IgD-negative memory B cell (primary cell): ENCODE results near the gene PMPCA. TPM values are rescaled to one million over a fixed set of nuclear protein-coding genes. Genes with fewer than 3 reads are reported as not detected.
A peak's percentile ranks its signal among the peaks of the same experiment; 100 is the strongest.

ENCODE experiments used
- H3K27ac Mint-ChIP-seq, 3 donors: one replicate each; pipeline ENCODE4 v1.8.0; 2020 to 2022; ENCODE audit warnings: mild to moderate bottlenecking in 3 of 3, mixed read lengths in 3 of 3, moderate library complexity in 1 of 3
- H3K27me3 Mint-ChIP-seq: one replicate; pipeline ENCODE4 v1.8.0; 2021; ENCODE audit warnings: mixed read lengths
- H3K36me3 Mint-ChIP-seq: one replicate; pipeline ENCODE4 v1.8.0; 2020; ENCODE audit warnings: mild to moderate bottlenecking, mixed read lengths
- H3K4me1 Mint-ChIP-seq, 3 donors: one replicate each; pipeline ENCODE4 v1.8.0; 2020 to 2022; ENCODE audit warnings: mixed read lengths in 3 of 3, mild to moderate bottlenecking in 1 of 3
- H3K4me3 Mint-ChIP-seq, 4 donors: one replicate each; pipeline ENCODE4 v1.8.0; 2020 to 2022; ENCODE audit warnings: mild to moderate bottlenecking in 4 of 4, mixed read lengths in 4 of 4, moderate library complexity in 3 of 4
- H3K9me3 Mint-ChIP-seq, 3 donors: one replicate each; pipeline ENCODE4 v1.8.0; 2020 to 2021; ENCODE audit warnings: mixed read lengths in 3 of 3, mild to moderate bottlenecking in 1 of 3
- polyA plus RNA-seq: library from polyadenylated mRNA; unstranded; fragments of 300-500 nt; fragmentation: Illumina TruSeq; gene quantifications from one replicate; pipeline ENCODE4 v1.2.3, GENCODE V29; 2021

Gene PMPCA
- polyA plus RNA-seq, 1 donor from 2014 or later = 35.0 TPM

- H3K4me3 Mint-ChIP-seq = no peak overlapping the region
- peaks cover 0 to 1% (median 0%) of the 10 kb centered on the region in 3 donors for H3K4me1 Mint-ChIP-seq
- peaks cover 5% of the 10 kb centered on the region for H3K36me3 Mint-ChIP-seq
- no peak overlapping the region for H3K27ac Mint-ChIP-seq
- no peaks in the 10 kb centered on the region for H3K9me3 Mint-ChIP-seq
- no peaks in the 10 kb centered on the region for H3K27me3 Mint-ChIP-seq
Measured at GRCh38 chr9:136380381-136380780, 30.1 kb upstream of the PMPCA start.

- H3K9me3 Mint-ChIP-seq = no peaks in the 10 kb centered on the region
- no peak overlapping the region for H3K4me3 Mint-ChIP-seq
- H3K36me3 Mint-ChIP-seq = peaks cover 8% of the 10 kb centered on the region
- peaks cover 0 to 1% (median 0%) of the 10 kb centered on the region in 3 donors for H3K4me1 Mint-ChIP-seq
- H3K27ac Mint-ChIP-seq = no peak overlapping the region
- no peaks in the 10 kb centered on the region for H3K27me3 Mint-ChIP-seq
Measured at GRCh38 chr9:136381311-136381710, 29.1 kb upstream of the PMPCA start.

GRCh38 chr9:136381966-136382513, 28.4 kb upstream of the PMPCA start:
- Mint-ChIP-seq H3K27me3 (no peaks in the 10 kb centered on the region), H3K4me3 (no peak overlapping the region), H3K4me1 (peaks cover 0 to 1% (median 0%) of the 10 kb centered on the region in 3 donors), H3K36me3 (peaks cover 8% of the 10 kb centered on the region), H3K9me3 (no peaks in the 10 kb centered on the region), H3K27ac (no peak overlapping the region)

- H3K4me3 Mint-ChIP-seq = no peak overlapping the region
- H3K9me3 Mint-ChIP-seq = no peaks in the 10 kb centered on the region
- H3K27ac Mint-ChIP-seq = no peak overlapping the region
- peaks cover 8% of the 10 kb centered on the region for H3K36me3 Mint-ChIP-seq
- H3K27me3 Mint-ChIP-seq = no peaks in the 10 kb centered on the region
- peaks cover 0 to 1% (median 0%) of the 10 kb centered on the region in 3 donors for H3K4me1 Mint-ChIP-seq
Measured at GRCh38 chr9:136383436-136383835, 27.0 kb upstream of the PMPCA start.

- no peaks in the 10 kb centered on the region for H3K9me3 Mint-ChIP-seq
- H3K27me3 Mint-ChIP-seq = no peaks in the 10 kb centered on the region
- H3K27ac Mint-ChIP-seq = no peak overlapping the region
- H3K4me3 Mint-ChIP-seq = no peak overlapping the region
- H3K4me1 Mint-ChIP-seq = peaks cover 0 to 1% (median 0%) of the 10 kb centered on the region in 3 donors
- peaks cover 8% of the 10 kb centered on the region for H3K36me3 Mint-ChIP-seq
Measured at GRCh38 chr9:136385015-136385414, 25.4 kb upstream of the PMPCA start.

GRCh38 chr9:136386018-136386417, 24.4 kb upstream of the PMPCA start:
- peaks cover 8% of the 10 kb centered on the region for H3K36me3 Mint-ChIP-seq
- H3K4me1 Mint-ChIP-seq = peaks cover 0 to 1% (median 0%) of the 10 kb centered on the region in 3 donors
- no peaks in the 10 kb centered on the region for H3K27me3 Mint-ChIP-seq
- H3K9me3 Mint-ChIP-seq = no peaks in the 10 kb centered on the region
- H3K4me3 Mint-ChIP-seq = no peak overlapping the region
- H3K27ac Mint-ChIP-seq = no peak overlapping the region

- peaks cover 11% of the 10 kb centered on the region for H3K36me3 Mint-ChIP-seq
- H3K4me1 Mint-ChIP-seq = peaks cover 0 to 1% (median 0%) of the 10 kb centered on the region in 3 donors
- no peak overlapping the region for H3K4me3 Mint-ChIP-seq
- no peaks in the 10 kb centered on the region for H3K27me3 Mint-ChIP-seq
- H3K9me3 Mint-ChIP-seq = no peaks in the 10 kb centered on the region
- no peak overlapping the region for H3K27ac Mint-ChIP-seq
Measured at GRCh38 chr9:136387217-136387616, 23.2 kb upstream of the PMPCA start.

- H3K27me3 Mint-ChIP-seq = no peaks in the 10 kb centered on the region
- H3K4me3 Mint-ChIP-seq = no peak overlapping the region
- H3K4me1 Mint-ChIP-seq = peaks cover 0 to 1% (median 0%) of the 10 kb centered on the region in 3 donors
- H3K36me3 Mint-ChIP-seq = peaks cover 11% of the 10 kb centered on the region
- H3K27ac Mint-ChIP-seq = peak overlapping the region in 1 of 3 donors; percentile 87
- no peaks in the 10 kb centered on the region for H3K9me3 Mint-ChIP-seq
Measured at GRCh38 chr9:136389396-136389795, 21.1 kb upstream of the PMPCA start.

GRCh38 chr9:136391737-136392537, 18.5 kb upstream of the PMPCA start:
- no peaks in the 10 kb centered on the region for H3K9me3 Mint-ChIP-seq
- peak overlapping the region in 2 of 3 donors; percentile 10 to 51 for H3K27ac Mint-ChIP-seq
- H3K27me3 Mint-ChIP-seq = no peaks in the 10 kb centered on the region
- peak overlapping the region in 2 of 4 donors; percentile 39 to 41 for H3K4me3 Mint-ChIP-seq
- no peaks in the 10 kb centered on the region for H3K4me1 Mint-ChIP-seq
- H3K36me3 Mint-ChIP-seq = peaks cover 3% of the 10 kb centered on the region

- Mint-ChIP-seq H3K9me3 (no peaks in the 10 kb centered on the region), H3K27ac (no peak overlapping the region), H3K27me3 (no peaks in the 10 kb centered on the region), H3K4me1 (no peaks in the 10 kb centered on the region), H3K4me3 (no peak overlapping the region), H3K36me3 (peaks cover 3% of the 10 kb centered on the region)
Measured at GRCh38 chr9:136392538-136393449, 17.7 kb upstream of the PMPCA start.

GRCh38 chr9:136393531-136393930, 16.9 kb upstream of the PMPCA start:
- Mint-ChIP-seq H3K4me1 (peaks cover 0 to 4% (median 0%) of the 10 kb centered on the region in 3 donors), H3K4me3 (no peak overlapping the region), H3K9me3 (no peaks in the 10 kb centered on the region), H3K27me3 (no peaks in the 10 kb centered on the region), H3K36me3 (peaks cover 3% of the 10 kb centered on the region), H3K27ac (no peak overlapping the region)

- Mint-ChIP-seq H3K4me3 (no peak overlapping the region), H3K9me3 (no peaks in the 10 kb centered on the region), H3K36me3 (peaks cover 3% of the 10 kb centered on the region), H3K27ac (no peak overlapping the region), H3K27me3 (no peaks in the 10 kb centered on the region), H3K4me1 (peaks cover 5 to 12% (median 8%) of the 10 kb centered on the region in 3 donors)
Measured at GRCh38 chr9:136394312-136395019, 16.0 kb upstream of the PMPCA start.

- Mint-ChIP-seq H3K4me3 (no peak overlapping the region), H3K27ac (no peak overlapping the region), H3K36me3 (peaks cover 3% of the 10 kb centered on the region)
Measured at GRCh38 chr9:136395020-136395340, 15.5 kb upstream of the PMPCA start.

GRCh38 chr9:136395345-136396218, 14.9 kb upstream of the PMPCA start:
- Mint-ChIP-seq H3K4me1 (peaks cover 5 to 12% (median 8%) of the 10 kb centered on the region in 3 donors), H3K9me3 (no peaks in the 10 kb centered on the region), H3K4me3 (peak overlapping the region in 2 of 4 donors; percentile 26 to 27), H3K27ac (no peak overlapping the region), H3K27me3 (no peaks in the 10 kb centered on the region), H3K36me3 (peaks cover 3% of the 10 kb centered on the region)

More at GRCh38 chr9:136395020-136395340, 15.5 kb upstream of the PMPCA start:
- Mint-ChIP-seq H3K4me1 (peaks cover 5 to 12% (median 8%) of the 10 kb centered on the region in 3 donors), H3K27me3 (no peaks in the 10 kb centered on the region), H3K9me3 (no peaks in the 10 kb centered on the region)
